WTC11 (cell line): Measurements from ENCODE around the gene OVAAL. TPM values are rescaled to one million over a fixed set of nuclear protein-coding genes. Genes with fewer than 3 reads are reported as not detected.

Experiments used
- ATAC-seq: fragments of 200-7000 bp; cut with Tn5 transposase; 2 replicates; pipeline ENCODE4 v1.10.0; 2021; ENCODE audit warnings: mild to moderate bottlenecking, moderate library complexity
- CTCF ChIA-PET: fragments of 300-600 bp; sonication (Branson Sonifier 250); formaldehyde crosslinking; loops from one replicate; lab custom pipeline; 2021; ENCODE audit warnings: antibody characterized with exemption; lab: Charles Lee
- POLR2A ChIA-PET: fragments of 350-600 bp; sonication (Branson Sonifier 250); formaldehyde crosslinking; loops from one replicate; lab custom pipeline; 2021; ENCODE audit warnings: antibody characterized with exemption; lab: Charles Lee
- DNase-seq: peaks from one replicate; pipeline ENCODE4 v3.0.0; 2021; ENCODE audit warnings: low spot score
- H3K27ac Mint-ChIP-seq: 2 replicates; pipeline ENCODE4 v1.8.0; 2021; ENCODE audit warnings: mixed read lengths
- H3K27me3 Mint-ChIP-seq: 2 replicates; pipeline ENCODE4 v1.8.0; 2021; ENCODE audit warnings: low read depth, mild to moderate bottlenecking, moderate library complexity, mixed read lengths
- H3K36me3 Mint-ChIP-seq: 2 replicates; pipeline ENCODE4 v1.8.0; 2021; ENCODE audit warnings: mixed read lengths
- H3K4me1 Mint-ChIP-seq: 2 replicates; pipeline ENCODE4 v1.8.0; 2022; ENCODE audit warnings: mixed read lengths
- H3K4me3 Mint-ChIP-seq: 2 replicates; pipeline ENCODE4 v1.8.0; 2021; ENCODE audit warnings: mild to moderate bottlenecking, moderate library complexity, mixed read lengths
- H3K9me3 Mint-ChIP-seq: 2 replicates; pipeline ENCODE4 v1.8.0; 2021; ENCODE audit warnings: mixed read lengths
- JUN ChIP-seq: sonication (generic); formaldehyde crosslinking; IDR thresholded peaks from 2 replicates; pipeline ENCODE4 v1.8.0; 2023; ENCODE audit warnings: mild to moderate bottlenecking, missing genetic modification reagents
- RORB ChIP-seq: fragments of 250-450 bp; sonication (Bioruptor Pico); IDR thresholded peaks from 2 replicates; pipeline ENCODE4 v1.9.0; 2021; ENCODE audit warnings: mild to moderate bottlenecking
- SP1 ChIP-seq: sonication (generic); formaldehyde crosslinking; conservative IDR thresholded peaks from 2 replicates; pipeline ENCODE4 v1.8.1; 2022; ENCODE audit warnings: missing genetic modification reagents
- TCF7 ChIP-seq: sonication (generic); formaldehyde crosslinking; IDR thresholded peaks from 2 replicates; pipeline ENCODE4 v1.8.0; 2022; ENCODE audit warnings: mild to moderate bottlenecking, low read depth, missing genetic modification reagents, moderate library complexity
- TEAD4 ChIP-seq: sonication (generic); formaldehyde crosslinking; IDR thresholded peaks from 2 replicates; pipeline ENCODE4 v1.8.0; 2022; ENCODE audit warnings: mild to moderate bottlenecking, missing genetic modification reagents
- ZNF219 ChIP-seq: sonication (generic); formaldehyde crosslinking; IDR thresholded peaks from 2 replicates; pipeline ENCODE4 v1.8.0; 2023; ENCODE audit warnings: missing genetic modification reagents, mild to moderate bottlenecking, borderline replicate concordance
- ZNF263 ChIP-seq: sonication (generic); formaldehyde crosslinking; IDR thresholded peaks from 2 replicates; pipeline ENCODE4 v1.8.1; 2022; ENCODE audit warnings: low read depth, mild to moderate bottlenecking, moderate library complexity, missing genetic modification reagents
- ZNF423 ChIP-seq: fragments of 250-450 bp; sonication (Bioruptor Pico); IDR thresholded peaks from 2 replicates; pipeline ENCODE4 v2.1.2; 2022; ENCODE audit warnings: mild to moderate bottlenecking, moderate library complexity
- ZNF425 ChIP-seq: fragments of 250-450 bp; sonication (Bioruptor Pico); conservative IDR thresholded peaks from 2 replicates; pipeline ENCODE4 v1.9.0; 2021; ENCODE audit warnings: mild to moderate bottlenecking
- ZNF532 ChIP-seq: fragments of 250-450 bp; sonication (Bioruptor Pico); IDR thresholded peaks from 2 replicates; pipeline ENCODE4 v1.9.0; 2021; ENCODE audit warnings: mild to moderate bottlenecking, borderline replicate concordance
- total RNA-seq: library from RNA; stranded (reverse); gene quantifications from 3 replicates; pipeline ENCODE4 v1.2.3, GENCODE V29; 2021
- TF ChIP-seq, protein P1 (sequence below): sonication (generic); formaldehyde crosslinking; conservative IDR thresholded peaks from 2 replicates; pipeline ENCODE4 v1.8.1; 2023; ENCODE audit warnings: mild to moderate bottlenecking, low read depth, missing genetic modification reagents, moderate library complexity
- TF ChIP-seq, protein P2 (sequence below): sonication (generic); formaldehyde crosslinking; IDR thresholded peaks from 2 replicates; pipeline ENCODE4 v1.8.0; 2023; ENCODE audit warnings: missing genetic modification reagents, mild to moderate bottlenecking, borderline replicate concordance
- TF ChIP-seq, protein P3 (sequence below): sonication (generic); formaldehyde crosslinking; IDR thresholded peaks from 2 replicates; pipeline ENCODE4 v1.8.1; 2023; ENCODE audit warnings: mild to moderate bottlenecking, missing genetic modification reagents, moderate library complexity
- TF ChIP-seq, protein P4 (sequence below): sonication (generic); formaldehyde crosslinking; IDR thresholded peaks from 2 replicates; pipeline ENCODE4 v1.8.1; 2022; ENCODE audit warnings: low read depth, missing genetic modification reagents, borderline replicate concordance
- TF ChIP-seq, protein P5 (sequence below): fragments of 200-600 bp; IDR thresholded peaks from 2 replicates; pipeline ENCODE4 v1.8.0; 2022; ENCODE audit warnings: antibody characterized with exemption
- TF ChIP-seq, protein P6 (sequence below): fragments of 250-450 bp; sonication (Bioruptor Pico); IDR thresholded peaks from 2 replicates; pipeline ENCODE4 v2.1.2; 2022; ENCODE audit warnings: mild to moderate bottlenecking, moderate library complexity

OVAAL gene
- total RNA-seq, 1 experiment from 2014 or later = not detected

DNA sequence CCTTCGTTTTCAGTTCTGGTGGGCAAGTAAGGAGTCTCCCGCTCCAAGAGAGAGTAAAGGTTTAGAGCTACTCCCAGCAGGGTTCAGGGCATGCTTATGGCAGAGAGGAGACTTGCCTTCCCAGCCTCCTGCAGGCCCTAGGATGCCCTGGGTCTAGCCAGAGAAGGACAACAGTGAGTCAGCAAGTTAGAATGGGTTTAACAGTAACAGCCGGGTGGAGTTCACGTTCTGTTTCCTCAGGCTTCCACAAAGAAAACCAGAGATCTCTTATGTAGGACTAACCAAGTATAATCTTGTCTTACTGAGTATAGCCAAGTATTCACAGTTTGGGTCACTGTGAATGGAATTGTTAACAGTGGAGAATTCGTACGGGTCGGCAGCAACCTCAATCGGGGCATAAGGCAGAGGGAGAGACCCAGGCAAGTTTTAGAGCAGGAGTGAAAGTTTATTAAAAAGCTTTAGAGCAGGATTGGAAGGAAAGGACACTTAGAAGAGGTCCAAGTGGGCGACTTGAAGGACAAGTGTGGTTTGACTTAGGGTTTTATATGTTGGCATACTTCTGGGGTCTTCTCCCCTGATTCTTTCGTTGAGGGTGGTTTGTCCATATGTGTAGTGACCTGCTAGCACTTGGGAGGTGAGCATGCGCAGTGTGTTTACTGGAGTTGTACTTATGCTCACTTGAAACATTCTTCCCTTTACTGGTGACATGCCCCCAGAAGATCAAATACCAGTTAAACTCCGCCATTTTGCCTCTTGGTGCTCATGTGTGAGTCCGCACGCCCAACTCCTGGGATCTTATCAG, 4.5 kb downstream of the OVAAL start:
- ChIA-PET POLR2A (no interaction called here), CTCF (interaction anchor here (0.6 kb wide), 1 partner anchor 10 kb away, joined by 3 read pairs; no protein-coding TSS in a partner anchor)
- H3K36me3 Mint-ChIP-seq = peaks cover 3% of the 10 kb centered on the region
- no peak for TF ChIP-seq RORB
- no peak for TF ChIP-seq ZNF219 (CRISPR knock-in tag)
- TF ChIP-seq ZNF532 (CRISPR knock-in tag) = no peak
- TF ChIP-seq, protein P1, sequence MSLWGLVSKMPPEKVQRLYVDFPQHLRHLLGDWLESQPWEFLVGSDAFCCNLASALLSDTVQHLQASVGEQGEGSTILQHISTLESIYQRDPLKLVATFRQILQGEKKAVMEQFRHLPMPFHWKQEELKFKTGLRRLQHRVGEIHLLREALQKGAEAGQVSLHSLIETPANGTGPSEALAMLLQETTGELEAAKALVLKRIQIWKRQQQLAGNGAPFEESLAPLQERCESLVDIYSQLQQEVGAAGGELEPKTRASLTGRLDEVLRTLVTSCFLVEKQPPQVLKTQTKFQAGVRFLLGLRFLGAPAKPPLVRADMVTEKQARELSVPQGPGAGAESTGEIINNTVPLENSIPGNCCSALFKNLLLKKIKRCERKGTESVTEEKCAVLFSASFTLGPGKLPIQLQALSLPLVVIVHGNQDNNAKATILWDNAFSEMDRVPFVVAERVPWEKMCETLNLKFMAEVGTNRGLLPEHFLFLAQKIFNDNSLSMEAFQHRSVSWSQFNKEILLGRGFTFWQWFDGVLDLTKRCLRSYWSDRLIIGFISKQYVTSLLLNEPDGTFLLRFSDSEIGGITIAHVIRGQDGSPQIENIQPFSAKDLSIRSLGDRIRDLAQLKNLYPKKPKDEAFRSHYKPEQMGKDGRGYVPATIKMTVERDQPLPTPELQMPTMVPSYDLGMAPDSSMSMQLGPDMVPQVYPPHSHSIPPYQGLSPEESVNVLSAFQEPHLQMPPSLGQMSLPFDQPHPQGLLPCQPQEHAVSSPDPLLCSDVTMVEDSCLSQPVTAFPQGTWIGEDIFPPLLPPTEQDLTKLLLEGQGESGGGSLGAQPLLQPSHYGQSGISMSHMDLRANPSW (CRISPR knock-in tag) = no peak
- TF ChIP-seq, protein P2, sequence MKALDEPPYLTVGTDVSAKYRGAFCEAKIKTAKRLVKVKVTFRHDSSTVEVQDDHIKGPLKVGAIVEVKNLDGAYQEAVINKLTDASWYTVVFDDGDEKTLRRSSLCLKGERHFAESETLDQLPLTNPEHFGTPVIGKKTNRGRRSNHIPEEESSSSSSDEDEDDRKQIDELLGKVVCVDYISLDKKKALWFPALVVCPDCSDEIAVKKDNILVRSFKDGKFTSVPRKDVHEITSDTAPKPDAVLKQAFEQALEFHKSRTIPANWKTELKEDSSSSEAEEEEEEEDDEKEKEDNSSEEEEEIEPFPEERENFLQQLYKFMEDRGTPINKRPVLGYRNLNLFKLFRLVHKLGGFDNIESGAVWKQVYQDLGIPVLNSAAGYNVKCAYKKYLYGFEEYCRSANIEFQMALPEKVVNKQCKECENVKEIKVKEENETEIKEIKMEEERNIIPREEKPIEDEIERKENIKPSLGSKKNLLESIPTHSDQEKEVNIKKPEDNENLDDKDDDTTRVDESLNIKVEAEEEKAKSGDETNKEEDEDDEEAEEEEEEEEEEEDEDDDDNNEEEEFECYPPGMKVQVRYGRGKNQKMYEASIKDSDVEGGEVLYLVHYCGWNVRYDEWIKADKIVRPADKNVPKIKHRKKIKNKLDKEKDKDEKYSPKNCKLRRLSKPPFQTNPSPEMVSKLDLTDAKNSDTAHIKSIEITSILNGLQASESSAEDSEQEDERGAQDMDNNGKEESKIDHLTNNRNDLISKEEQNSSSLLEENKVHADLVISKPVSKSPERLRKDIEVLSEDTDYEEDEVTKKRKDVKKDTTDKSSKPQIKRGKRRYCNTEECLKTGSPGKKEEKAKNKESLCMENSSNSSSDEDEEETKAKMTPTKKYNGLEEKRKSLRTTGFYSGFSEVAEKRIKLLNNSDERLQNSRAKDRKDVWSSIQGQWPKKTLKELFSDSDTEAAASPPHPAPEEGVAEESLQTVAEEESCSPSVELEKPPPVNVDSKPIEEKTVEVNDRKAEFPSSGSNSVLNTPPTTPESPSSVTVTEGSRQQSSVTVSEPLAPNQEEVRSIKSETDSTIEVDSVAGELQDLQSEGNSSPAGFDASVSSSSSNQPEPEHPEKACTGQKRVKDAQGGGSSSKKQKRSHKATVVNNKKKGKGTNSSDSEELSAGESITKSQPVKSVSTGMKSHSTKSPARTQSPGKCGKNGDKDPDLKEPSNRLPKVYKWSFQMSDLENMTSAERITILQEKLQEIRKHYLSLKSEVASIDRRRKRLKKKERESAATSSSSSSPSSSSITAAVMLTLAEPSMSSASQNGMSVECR (CRISPR knock-in tag) = no peak
- TF ChIP-seq ZNF263 (CRISPR knock-in tag) = no peak
- TF ChIP-seq, protein P3, sequence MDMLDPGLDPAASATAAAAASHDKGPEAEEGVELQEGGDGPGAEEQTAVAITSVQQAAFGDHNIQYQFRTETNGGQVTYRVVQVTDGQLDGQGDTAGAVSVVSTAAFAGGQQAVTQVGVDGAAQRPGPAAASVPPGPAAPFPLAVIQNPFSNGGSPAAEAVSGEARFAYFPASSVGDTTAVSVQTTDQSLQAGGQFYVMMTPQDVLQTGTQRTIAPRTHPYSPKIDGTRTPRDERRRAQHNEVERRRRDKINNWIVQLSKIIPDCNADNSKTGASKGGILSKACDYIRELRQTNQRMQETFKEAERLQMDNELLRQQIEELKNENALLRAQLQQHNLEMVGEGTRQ (CRISPR knock-in tag) = no peak
- TF ChIP-seq SP1 = no peak
- no peak for TF ChIP-seq TEAD4 (CRISPR knock-in tag)
- TF ChIP-seq JUN (CRISPR knock-in tag) = no peak
- TF ChIP-seq, protein P4, sequence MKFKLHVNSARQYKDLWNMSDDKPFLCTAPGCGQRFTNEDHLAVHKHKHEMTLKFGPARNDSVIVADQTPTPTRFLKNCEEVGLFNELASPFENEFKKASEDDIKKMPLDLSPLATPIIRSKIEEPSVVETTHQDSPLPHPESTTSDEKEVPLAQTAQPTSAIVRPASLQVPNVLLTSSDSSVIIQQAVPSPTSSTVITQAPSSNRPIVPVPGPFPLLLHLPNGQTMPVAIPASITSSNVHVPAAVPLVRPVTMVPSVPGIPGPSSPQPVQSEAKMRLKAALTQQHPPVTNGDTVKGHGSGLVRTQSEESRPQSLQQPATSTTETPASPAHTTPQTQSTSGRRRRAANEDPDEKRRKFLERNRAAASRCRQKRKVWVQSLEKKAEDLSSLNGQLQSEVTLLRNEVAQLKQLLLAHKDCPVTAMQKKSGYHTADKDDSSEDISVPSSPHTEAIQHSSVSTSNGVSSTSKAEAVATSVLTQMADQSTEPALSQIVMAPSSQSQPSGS (CRISPR knock-in tag) = no peak
- TF ChIP-seq TCF7 (CRISPR knock-in tag) = no peak
- no peak for TF ChIP-seq ZNF425 (CRISPR knock-in tag)
- TF ChIP-seq, protein P5, sequence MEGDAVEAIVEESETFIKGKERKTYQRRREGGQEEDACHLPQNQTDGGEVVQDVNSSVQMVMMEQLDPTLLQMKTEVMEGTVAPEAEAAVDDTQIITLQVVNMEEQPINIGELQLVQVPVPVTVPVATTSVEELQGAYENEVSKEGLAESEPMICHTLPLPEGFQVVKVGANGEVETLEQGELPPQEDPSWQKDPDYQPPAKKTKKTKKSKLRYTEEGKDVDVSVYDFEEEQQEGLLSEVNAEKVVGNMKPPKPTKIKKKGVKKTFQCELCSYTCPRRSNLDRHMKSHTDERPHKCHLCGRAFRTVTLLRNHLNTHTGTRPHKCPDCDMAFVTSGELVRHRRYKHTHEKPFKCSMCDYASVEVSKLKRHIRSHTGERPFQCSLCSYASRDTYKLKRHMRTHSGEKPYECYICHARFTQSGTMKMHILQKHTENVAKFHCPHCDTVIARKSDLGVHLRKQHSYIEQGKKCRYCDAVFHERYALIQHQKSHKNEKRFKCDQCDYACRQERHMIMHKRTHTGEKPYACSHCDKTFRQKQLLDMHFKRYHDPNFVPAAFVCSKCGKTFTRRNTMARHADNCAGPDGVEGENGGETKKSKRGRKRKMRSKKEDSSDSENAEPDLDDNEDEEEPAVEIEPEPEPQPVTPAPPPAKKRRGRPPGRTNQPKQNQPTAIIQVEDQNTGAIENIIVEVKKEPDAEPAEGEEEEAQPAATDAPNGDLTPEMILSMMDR = no peak
- no peak for TF ChIP-seq ZNF423 (CRISPR knock-in tag)
- TF ChIP-seq, protein P6, sequence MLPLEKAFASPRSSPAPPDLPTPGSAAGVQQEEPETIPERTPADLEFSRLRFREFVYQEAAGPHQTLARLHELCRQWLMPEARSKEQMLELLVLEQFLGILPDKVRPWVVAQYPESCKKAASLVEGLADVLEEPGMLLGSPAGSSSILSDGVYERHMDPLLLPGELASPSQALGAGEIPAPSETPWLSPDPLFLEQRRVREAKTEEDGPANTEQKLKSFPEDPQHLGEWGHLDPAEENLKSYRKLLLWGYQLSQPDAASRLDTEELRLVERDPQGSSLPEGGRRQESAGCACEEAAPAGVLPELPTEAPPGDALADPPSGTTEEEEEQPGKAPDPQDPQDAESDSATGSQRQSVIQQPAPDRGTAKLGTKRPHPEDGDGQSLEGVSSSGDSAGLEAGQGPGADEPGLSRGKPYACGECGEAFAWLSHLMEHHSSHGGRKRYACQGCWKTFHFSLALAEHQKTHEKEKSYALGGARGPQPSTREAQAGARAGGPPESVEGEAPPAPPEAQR = no peak
- no peaks in the 10 kb centered on the region for H3K27me3 Mint-ChIP-seq
- no peaks in the 10 kb centered on the region; the same call in 1 of the 2 replicates for H3K4me1 Mint-ChIP-seq
- H3K4me3 Mint-ChIP-seq = no peak overlapping the region
- H3K27ac Mint-ChIP-seq = no peak overlapping the region
- peaks cover 17% of the 10 kb centered on the region for H3K9me3 Mint-ChIP-seq
- DNase-seq (no peak), ATAC-seq (peak; percentile 36)
